Measurements from ENCODE around the gene TMEM69.
"Not testable (repeated sequence)": the region's sequence is repeated elsewhere in the genome, so short reads cannot be mapped to it uniquely, and the experiment has no call there.

TMEM69 gene

GRCh38 chr1:45686015-45686287 lies 2.0 kb upstream of the TMEM69 start:
- Histone ChIP-seq H2AFZ (ENCODE audit: low read depth, low read length) (peak overlapping the region; percentile 93), H3K36me3 (ENCODE audit: insufficient read depth, low read length) (peaks cover 4% of the 10 kb centered on the region), H3K27me3 (ENCODE audit: insufficient read depth, low read length) (no peaks in the 10 kb centered on the region), H3K4me1 (ENCODE audit: insufficient read depth, low read length) (peaks cover 14% of the 10 kb centered on the region), H3K9me3 (ENCODE audit: low read length) (no peaks in the 10 kb centered on the region), H3K4me3 (ENCODE audit: low read length) (peak overlapping the region; percentile 92)

- Histone ChIP-seq H3K4me3 (ENCODE audit: low read length) (peak within 1 kb of the TSS; percentile 92), H2AFZ (ENCODE audit: low read depth, low read length) (peak within 1 kb of the TSS; percentile 93), H3K4me1 (ENCODE audit: insufficient read depth, low read length) (peaks cover 12% of the 10 kb centered on the region), H3K27me3 (ENCODE audit: insufficient read depth, low read length) (no peaks in the 10 kb centered on the region), H3K9me3 (ENCODE audit: low read length) (no peaks in the 10 kb centered on the region), H3K36me3 (ENCODE audit: insufficient read depth, low read length) (peaks cover 9% of the 10 kb centered on the region)
Observed at GRCh38 chr1:45686288-45687013, 1.5 kb upstream of the TMEM69 start, which contains the start of gene GPBP1L1. Gene GPBP1L1, minus strand, starts transcription at chr1:45686533. Its CDS starts 27,446 bp downstream, at chr1:45659087.

GRCh38 chr1:45687014-45687753 lies 797 bp upstream of the TMEM69 start:
- Histone ChIP-seq H3K9me3 (ENCODE audit: low read length) (no peaks in the 10 kb centered on the region), H3K4me1 (ENCODE audit: insufficient read depth, low read length) (peaks cover 12% of the 10 kb centered on the region), H3K4me3 (ENCODE audit: low read length) (peak overlapping the region; percentile 92), H2AFZ (ENCODE audit: low read depth, low read length) (peak overlapping the region; percentile 93), H3K36me3 (ENCODE audit: insufficient read depth, low read length) (peaks cover 12% of the 10 kb centered on the region), H3K27me3 (ENCODE audit: insufficient read depth, low read length) (no peaks in the 10 kb centered on the region)

- H2AFZ ChIP-seq (ENCODE audit: low read depth, low read length); H3K9me3 ChIP-seq (ENCODE audit: low read length); H3K4me3 ChIP-seq (ENCODE audit: low read length); H3K4me1 ChIP-seq (ENCODE audit: insufficient read depth, low read length); H3K27me3 ChIP-seq (ENCODE audit: insufficient read depth, low read length): not testable (repeated sequence)
- H3K36me3 ChIP-seq (ENCODE audit: insufficient read depth, low read length), result peaks cover 40% of the 10 kb centered on the region
Observed at GRCh38 chr1:45693811-45694210, 5.8 kb downstream of the TMEM69 start.

- no peaks in the 10 kb centered on the region for H3K9me3 ChIP-seq (ENCODE audit: low read length)
- H2AFZ ChIP-seq (ENCODE audit: low read depth, low read length), result no peak overlapping the region
- H3K4me1 ChIP-seq (ENCODE audit: insufficient read depth, low read length), result no peaks in the 10 kb centered on the region
- H3K27me3 ChIP-seq (ENCODE audit: insufficient read depth, low read length), result no peaks in the 10 kb centered on the region
- peaks cover 41% of the 10 kb centered on the region for H3K36me3 ChIP-seq (ENCODE audit: insufficient read depth, low read length)
- no peak overlapping the region for H3K4me3 ChIP-seq (ENCODE audit: low read length)
Observed at GRCh38 chr1:45694823-45695222, 6.8 kb downstream of the TMEM69 start.

GRCh38 chr1:45704637-45705036 lies 16.7 kb downstream of the TMEM69 start:
- no peaks in the 10 kb centered on the region for H3K27me3 ChIP-seq (ENCODE audit: insufficient read depth, low read length)
- H3K36me3 ChIP-seq (ENCODE audit: insufficient read depth, low read length), result peaks cover 8% of the 10 kb centered on the region
- H3K4me3 ChIP-seq (ENCODE audit: low read length), result no peak overlapping the region
- no peak overlapping the region for H2AFZ ChIP-seq (ENCODE audit: low read depth, low read length)
- no peaks in the 10 kb centered on the region for H3K4me1 ChIP-seq (ENCODE audit: insufficient read depth, low read length)
- H3K9me3 ChIP-seq (ENCODE audit: low read length), result peaks cover 6% of the 10 kb centered on the region

GRCh38 chr1:45713711-45714110 lies 25.7 kb downstream of the TMEM69 start:
- H3K9me3 ChIP-seq (ENCODE audit: low read length), result no peaks in the 10 kb centered on the region

GRCh38 chr1:45716700-45717099 lies 28.7 kb downstream of the TMEM69 start:
- H3K27me3 ChIP-seq (ENCODE audit: insufficient read depth, low read length), result no peaks in the 10 kb centered on the region
- H3K36me3 ChIP-seq (ENCODE audit: insufficient read depth, low read length), result peaks cover 18% of the 10 kb centered on the region
- no peaks in the 10 kb centered on the region for H3K9me3 ChIP-seq (ENCODE audit: low read length)

More at GRCh38 chr1:45713711-45714110, 25.7 kb downstream of the TMEM69 start:
- Histone ChIP-seq H3K36me3 (ENCODE audit: insufficient read depth, low read length) (peaks cover 22% of the 10 kb centered on the region), H3K4me1 (ENCODE audit: insufficient read depth, low read length) (no peaks in the 10 kb centered on the region), H3K4me3 (ENCODE audit: low read length) (no peak overlapping the region), H3K27me3 (ENCODE audit: insufficient read depth, low read length) (no peaks in the 10 kb centered on the region), H2AFZ (ENCODE audit: low read depth, low read length) (no peak overlapping the region)

GRCh38 chr1:45717386-45717785 lies 29.4 kb downstream of the TMEM69 start:
- not testable (repeated sequence) for H3K27me3 ChIP-seq (ENCODE audit: insufficient read depth, low read length); H3K4me1 ChIP-seq (ENCODE audit: insufficient read depth, low read length); H3K9me3 ChIP-seq (ENCODE audit: low read length); H2AFZ ChIP-seq (ENCODE audit: low read depth, low read length); H3K4me3 ChIP-seq (ENCODE audit: low read length)
- peaks cover 12% of the 10 kb centered on the region for H3K36me3 ChIP-seq (ENCODE audit: insufficient read depth, low read length)

More at GRCh38 chr1:45716700-45717099, 28.7 kb downstream of the TMEM69 start:
- no peak overlapping the region for H3K4me3 ChIP-seq (ENCODE audit: low read length)
- no peaks in the 10 kb centered on the region for H3K4me1 ChIP-seq (ENCODE audit: insufficient read depth, low read length)
- no peak overlapping the region for H2AFZ ChIP-seq (ENCODE audit: low read depth, low read length)

- Histone ChIP-seq H3K4me3 (ENCODE audit: low read length) (no peak overlapping the region), H3K4me1 (ENCODE audit: insufficient read depth, low read length) (no peaks in the 10 kb centered on the region), H2AFZ (ENCODE audit: low read depth, low read length) (no peak overlapping the region), H3K27me3 (ENCODE audit: insufficient read depth, low read length) (no peaks in the 10 kb centered on the region), H3K9me3 (ENCODE audit: low read length) (no peaks in the 10 kb centered on the region), H3K36me3 (ENCODE audit: insufficient read depth, low read length) (peaks cover 12% of the 10 kb centered on the region)
Observed at GRCh38 chr1:45718289-45718688, 30.3 kb downstream of the TMEM69 start.

- Histone ChIP-seq H3K36me3 (ENCODE audit: insufficient read depth, low read length) (peaks cover 3% of the 10 kb centered on the region), H3K4me3 (ENCODE audit: low read length) (no peak overlapping the region), H2AFZ (ENCODE audit: low read depth, low read length) (no peak overlapping the region), H3K27me3 (ENCODE audit: insufficient read depth, low read length) (no peaks in the 10 kb centered on the region), H3K4me1 (ENCODE audit: insufficient read depth, low read length) (no peaks in the 10 kb centered on the region), H3K9me3 (ENCODE audit: low read length) (no peaks in the 10 kb centered on the region)
Observed at GRCh38 chr1:45721207-45721606, 33.2 kb downstream of the TMEM69 start.

GRCh38 chr1:45722809-45723208 lies 34.8 kb downstream of the TMEM69 start:
- H3K36me3 ChIP-seq (ENCODE audit: insufficient read depth, low read length), result peaks cover 9% of the 10 kb centered on the region
- H3K4me3 ChIP-seq (ENCODE audit: low read length), result no peak overlapping the region
- no peaks in the 10 kb centered on the region for H3K9me3 ChIP-seq (ENCODE audit: low read length)
- no peaks in the 10 kb centered on the region for H3K27me3 ChIP-seq (ENCODE audit: insufficient read depth, low read length)
- no peak overlapping the region for H2AFZ ChIP-seq (ENCODE audit: low read depth, low read length)
- no peaks in the 10 kb centered on the region for H3K4me1 ChIP-seq (ENCODE audit: insufficient read depth, low read length)

GRCh38 chr1:45723248-45723930 lies 35.4 kb downstream of the TMEM69 start:
- Histone ChIP-seq H3K9me3 (ENCODE audit: low read length) (no peaks in the 10 kb centered on the region), H3K4me1 (ENCODE audit: insufficient read depth, low read length) (no peaks in the 10 kb centered on the region), H3K27me3 (ENCODE audit: insufficient read depth, low read length) (no peaks in the 10 kb centered on the region), H3K4me3 (ENCODE audit: low read length) (no peak overlapping the region), H2AFZ (ENCODE audit: low read depth, low read length) (no peak overlapping the region), H3K36me3 (ENCODE audit: insufficient read depth, low read length) (peaks cover 9% of the 10 kb centered on the region)
